Stimulated activated CD4-positive, alpha-beta T cell treated with anti-CD3 and anti-CD28 coated beads, Interleukin-1b, Interleukin-23, amount 100 ng/mL, for 4 hours (primary cell): ENCODE data around the gene TMEM115.

Experiments
- DNase-seq, 2 donors: peaks; one replicate each; pipeline ENCODE4 v3.0.0-alpha.2; 2020; ENCODE audit warnings: low read depth in 2 of 2

The TMEM115 gene

GRCh38 chr3:50358911-50359759 is at the start of gene TMEM115:
Gene TMEM115 (minus strand): TSS chr3:50359521. CDS start chr3:50359063, 458 bp downstream.
- peak; percentile 82 to 91 for DNase-seq

- DNase-seq: no peak
Observed at GRCh38 chr3:50408443-50408944, 49.2 kb upstream of the TMEM115 start.

GRCh38 chr3:50406487-50406886 is 47.2 kb upstream of the TMEM115 start:
- DNase-seq: no peak

GRCh38 chr3:50405249-50405648 is 45.9 kb upstream of the TMEM115 start:
- no peak for DNase-seq

GRCh38 chr3:50401978-50402595 is 42.8 kb upstream of the TMEM115 start:
- DNase-seq: no peak

GRCh38 chr3:50396502-50396901 is 37.2 kb upstream of the TMEM115 start:
- DNase-seq: no peak

- DNase-seq: no peak
Observed at GRCh38 chr3:50395070-50395860, 35.9 kb upstream of the TMEM115 start.

- DNase-seq: no peak
Observed at GRCh38 chr3:50393061-50393460, 33.7 kb upstream of the TMEM115 start.

- DNase-seq: no peak
Observed at GRCh38 chr3:50392101-50392715, 32.9 kb upstream of the TMEM115 start.

GRCh38 chr3:50390508-50391224 is 31.3 kb upstream of the TMEM115 start:
- no peak for DNase-seq

GRCh38 chr3:50389414-50389767 is 30.1 kb upstream of the TMEM115 start:
- no peak for DNase-seq

- DNase-seq: no peak
Observed at GRCh38 chr3:50388720-50389413, 29.5 kb upstream of the TMEM115 start.

GRCh38 chr3:50388016-50388719 is 28.8 kb upstream of the TMEM115 start:
- DNase-seq: no peak

- no peak for DNase-seq
Observed at GRCh38 chr3:50385754-50386153, 26.4 kb upstream of the TMEM115 start.

GRCh38 chr3:50383750-50384149 is 24.4 kb upstream of the TMEM115 start:
- no peak for DNase-seq

- DNase-seq: no peak
Observed at GRCh38 chr3:50382722-50383121, 23.4 kb upstream of the TMEM115 start.

GRCh38 chr3:50381383-50381782 is 22.1 kb upstream of the TMEM115 start:
- DNase-seq: no peak

GRCh38 chr3:50380405-50381085 is 21.2 kb upstream of the TMEM115 start:
- DNase-seq: no peak

GRCh38 chr3:50378757-50379156 is 19.4 kb upstream of the TMEM115 start:
- no peak for DNase-seq
